ENCODE results near the gene TRAPPC3. TPM values are rescaled to one million over a fixed set of nuclear protein-coding genes. Genes with fewer than 3 reads are reported as not detected.

Gene TRAPPC3
- total and polyA plus RNA-seq, 9 of the 15 experiments (the other 6 are each of a cell fraction or from before 2014, with no cell fraction given): 20.6 to 141 (median 112) TPM

DNA sequence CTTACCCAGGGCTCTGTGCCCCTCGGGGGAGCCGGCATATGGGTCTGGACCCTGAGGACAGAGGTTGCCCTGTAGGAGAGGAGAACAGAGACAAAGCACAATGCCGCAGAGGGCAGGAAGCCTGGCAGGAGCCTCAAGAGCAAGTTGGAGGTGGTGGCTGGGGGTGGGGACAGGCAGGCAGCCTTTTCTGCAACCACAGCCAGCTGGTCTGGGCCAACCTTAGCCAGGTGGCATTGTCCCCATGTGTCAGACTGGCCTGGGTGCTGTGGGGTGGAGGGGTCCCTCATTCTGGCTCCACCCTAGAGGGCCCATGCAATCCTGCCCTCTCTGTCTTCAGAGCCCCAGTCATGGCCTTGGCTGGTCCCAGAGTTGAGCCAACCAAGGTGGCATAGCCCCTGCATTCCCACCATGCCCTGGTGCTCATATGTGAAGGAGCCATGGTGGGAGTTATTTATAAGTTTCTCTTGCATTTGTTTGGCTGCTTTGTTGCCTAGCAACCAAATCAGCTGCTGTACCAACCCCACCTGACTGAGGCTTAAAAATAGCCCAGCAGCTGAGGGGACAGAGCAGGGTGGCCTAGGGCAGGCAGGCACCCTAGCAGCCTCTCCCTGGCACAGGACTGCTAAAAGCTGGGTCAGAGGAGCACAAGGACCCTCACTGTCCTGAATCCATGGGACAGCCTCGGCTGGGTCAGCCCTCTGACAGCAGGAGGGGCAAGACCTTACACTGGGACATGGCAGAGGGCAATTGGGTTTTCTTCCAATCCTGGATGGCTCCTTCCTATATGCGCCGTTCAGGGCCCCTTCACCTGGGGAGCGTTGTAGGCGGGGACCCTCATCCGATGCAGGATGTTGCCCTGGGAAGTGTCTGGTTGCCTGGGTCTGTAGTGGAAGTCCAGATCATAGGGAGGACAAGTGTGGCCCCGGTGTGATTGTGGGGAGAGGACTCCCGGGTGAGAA, 26.1 kb upstream of the TRAPPC3 start (continued):
- TF ChIP-seq KAT2B (IDR thresholded peaks at IDR 0.05; ENCODE audit: low read depth, low read length): no peak
- TF ChIP-seq, protein P1, sequence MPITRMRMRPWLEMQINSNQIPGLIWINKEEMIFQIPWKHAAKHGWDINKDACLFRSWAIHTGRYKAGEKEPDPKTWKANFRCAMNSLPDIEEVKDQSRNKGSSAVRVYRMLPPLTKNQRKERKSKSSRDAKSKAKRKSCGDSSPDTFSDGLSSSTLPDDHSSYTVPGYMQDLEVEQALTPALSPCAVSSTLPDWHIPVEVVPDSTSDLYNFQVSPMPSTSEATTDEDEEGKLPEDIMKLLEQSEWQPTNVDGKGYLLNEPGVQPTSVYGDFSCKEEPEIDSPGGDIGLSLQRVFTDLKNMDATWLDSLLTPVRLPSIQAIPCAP (CRISPR knock-in tag; IDR thresholded peaks at IDR 0.05; ENCODE audit: borderline replicate concordance): no peak
- TF ChIP-seq RFX1 (IDR thresholded peaks at IDR 0.05): peak; percentile 95
- TF ChIP-seq ZNF324 (CRISPR knock-in tag; IDR thresholded peaks at IDR 0.05): no peak
- TF ChIP-seq, protein P2, sequence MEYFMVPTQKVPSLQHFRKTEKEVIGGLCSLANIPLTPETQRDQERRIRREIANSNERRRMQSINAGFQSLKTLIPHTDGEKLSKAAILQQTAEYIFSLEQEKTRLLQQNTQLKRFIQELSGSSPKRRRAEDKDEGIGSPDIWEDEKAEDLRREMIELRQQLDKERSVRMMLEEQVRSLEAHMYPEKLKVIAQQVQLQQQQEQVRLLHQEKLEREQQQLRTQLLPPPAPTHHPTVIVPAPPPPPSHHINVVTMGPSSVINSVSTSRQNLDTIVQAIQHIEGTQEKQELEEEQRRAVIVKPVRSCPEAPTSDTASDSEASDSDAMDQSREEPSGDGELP (CRISPR knock-in tag; IDR thresholded peaks at IDR 0.05; ENCODE audit: borderline replicate concordance): peak; percentile 88
- TF ChIP-seq PHTF2 (CRISPR knock-in tag; IDR thresholded peaks at IDR 0.05): no peak
- TF ChIP-seq RB1 (IDR thresholded peaks at IDR 0.05; ENCODE audit: low read depth): no peak
- peak; percentile 67; the same call in 1 of the 2 replicates for TF ChIP-seq MEF2A (IDR thresholded peaks at IDR 0.05; ENCODE audit: control insufficient read depth, low read depth, low read length)
- peak; percentile 19; the same call in 1 of the 2 replicates for TF ChIP-seq RBFOX2 (IDR thresholded peaks at IDR 0.05; ENCODE audit: low read depth, low read length)
- no peak for TF ChIP-seq RBM14 (IDR thresholded peaks at IDR 0.05; ENCODE audit: borderline replicate concordance, insufficient read depth, low read depth, low read length)
- no peak for TF ChIP-seq LEF1 (IDR thresholded peaks at IDR 0.05)
- TF ChIP-seq GABPB2 (CRISPR knock-in tag; conservative IDR thresholded peaks at IDR 0.05): no peak
- TF ChIP-seq ZNF134 (CRISPR knock-in tag; conservative IDR thresholded peaks at IDR 0.05): no peak
- TF ChIP-seq ETV1 (tag; conservative IDR thresholded peaks at IDR 0.05; ENCODE audit: low read depth): no peak
- no peak for TF ChIP-seq ZFX (CRISPR knock-in tag; IDR thresholded peaks at IDR 0.05)
- TF ChIP-seq ZNF354B (CRISPR knock-in tag; IDR thresholded peaks at IDR 0.05): no peak
- no peak for TF ChIP-seq KDM4B (IDR thresholded peaks at IDR 0.05; ENCODE audit: borderline replicate concordance in 2 of 2, low read depth in 1 of 2)
- no peak for TF ChIP-seq CBFB (CRISPR knock-in tag; IDR thresholded peaks at IDR 0.05)
- TF ChIP-seq SMAD2 (IDR thresholded peaks at IDR 0.05; ENCODE audit: low read depth, low read length): no peak
- TF ChIP-seq, protein P3, sequence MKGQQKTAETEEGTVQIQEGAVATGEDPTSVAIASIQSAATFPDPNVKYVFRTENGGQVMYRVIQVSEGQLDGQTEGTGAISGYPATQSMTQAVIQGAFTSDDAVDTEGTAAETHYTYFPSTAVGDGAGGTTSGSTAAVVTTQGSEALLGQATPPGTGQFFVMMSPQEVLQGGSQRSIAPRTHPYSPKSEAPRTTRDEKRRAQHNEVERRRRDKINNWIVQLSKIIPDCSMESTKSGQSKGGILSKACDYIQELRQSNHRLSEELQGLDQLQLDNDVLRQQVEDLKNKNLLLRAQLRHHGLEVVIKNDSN (CRISPR knock-in tag; IDR thresholded peaks at IDR 0.05): peak; percentile 46
- TF ChIP-seq ZNF696 (CRISPR knock-in tag; conservative IDR thresholded peaks at IDR 0.05): no peak
- TF ChIP-seq ARID1B (IDR thresholded peaks at IDR 0.05): no peak
- no peak for TF ChIP-seq ZBTB1 (CRISPR knock-in tag; IDR thresholded peaks at IDR 0.05; ENCODE audit: borderline replicate concordance, low read depth)
- TF ChIP-seq CBX5 (IDR thresholded peaks at IDR 0.05; ENCODE audit: borderline replicate concordance, low read depth): no peak
- no peak for TF ChIP-seq STAT5A (IDR thresholded peaks at IDR 0.05; ENCODE audit: borderline replicate concordance, low read length)
- no peak for TF ChIP-seq ZNF436 (CRISPR knock-in tag; IDR thresholded peaks at IDR 0.05)
- no peak for TF ChIP-seq PTBP1 (IDR thresholded peaks at IDR 0.05; ENCODE audit: low read depth, low read length)
- TF ChIP-seq PHB (CRISPR knock-in tag; IDR thresholded peaks at IDR 0.05): no peak

Data from K562 (cell line).